Keratinocyte (primary cell): ENCODE measurements around the gene PSMB7.

ENCODE experiments used
- CTCF ChIP-seq, 3 experiments: IDR thresholded peaks in 1 of 3; conservative IDR thresholded peaks in 1 of 3; optimal IDR thresholded peaks in 1 of 3; 2 replicates in 2 of 3; 3 replicates in 1 of 3; pipeline versions ENCODE3 to v1.5.1; 2011; ENCODE audit warnings: low read length in 3 of 3, mild to moderate bottlenecking in 3 of 3, moderate library complexity in 2 of 3, control low read depth in 1 of 3, inconsistent platforms in 1 of 3; ENCODE audit not compliant: insufficient read depth in 2 of 3; ENCODE audit errors: extremely low read depth in 1 of 3
- EZH2 ChIP-seq: IDR thresholded peaks from one replicate; pipeline ENCODE4 v1.6.1; 2012; ENCODE audit warnings: inconsistent platforms, mild to moderate bottlenecking, low read length, moderate library complexity

DNA sequence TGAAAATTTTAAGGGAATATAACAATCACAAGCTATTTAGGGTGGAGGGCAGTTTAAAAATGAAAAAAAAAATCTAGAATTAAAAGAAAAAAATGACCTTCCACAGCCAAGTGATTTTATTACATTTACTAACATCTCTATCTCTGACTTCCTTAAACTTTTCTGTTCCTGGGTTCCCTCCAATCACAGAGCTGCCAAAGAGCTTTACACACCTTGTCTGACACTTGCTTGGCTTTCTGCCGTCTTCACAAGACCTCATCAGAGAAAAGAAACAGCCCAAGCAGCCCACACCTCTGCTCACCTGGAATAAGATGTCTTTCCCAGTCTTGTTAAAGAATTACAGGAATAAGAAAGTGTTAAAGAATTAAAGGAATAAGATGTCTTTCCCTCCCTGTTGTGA lies 38.9 kb downstream of the PSMB7 start:
- TF ChIP-seq CTCF (optimal IDR thresholded peaks at IDR 0.05 in 1 of 3, IDR thresholded peaks at IDR 0.05 in 1 of 3, conservative IDR thresholded peaks at IDR 0.05 in 1 of 3; ENCODE audit: extremely low read depth in 1 of 3, insufficient read depth in 2 of 3, low read length in 3 of 3) = no peak
- TF ChIP-seq EZH2 = no peak
